H9 (cell line): ENCODE measurements around the gene NKAIN2. TPM values are rescaled to one million over a fixed set of nuclear protein-coding genes. Genes with fewer than 3 reads are reported as not detected.
A peak's percentile ranks its signal among the peaks of the same experiment; 100 is the strongest.

Source experiments
- DNase-seq: peaks from one replicate; pipeline ENCODE4 v3.0.0-alpha.2; 2017
- H2AFZ ChIP-seq: one replicate; pipeline ENCODE4 v1.6.1; 2013; ENCODE audit warnings: mild to moderate bottlenecking, low read length, control low read depth, moderate library complexity
- H2AK5ac ChIP-seq: 2 replicates; pipeline ENCODE4 v1.6.1; 2013; ENCODE audit warnings: low read length, control low read depth, mixed read lengths; ENCODE audit not compliant: insufficient read length
- H2BK120ac ChIP-seq: one replicate; pipeline ENCODE4 v1.6.1; 2013; ENCODE audit warnings: low read depth, mild to moderate bottlenecking, low read length, control low read depth, inconsistent platforms; ENCODE audit not compliant: poor library complexity, severe bottlenecking
- H2BK12ac ChIP-seq: 2 replicates; pipeline ENCODE4 v1.6.1; 2013; ENCODE audit warnings: low read length, control low read depth, mixed read lengths, low read depth; ENCODE audit not compliant: insufficient read length
- H2BK15ac ChIP-seq: 2 replicates; pipeline ENCODE4 v1.6.1; 2013; ENCODE audit warnings: low read depth, low read length, control low read depth
- H2BK20ac ChIP-seq: one replicate; pipeline ENCODE4 v1.6.1; 2013; ENCODE audit warnings: low read depth, mild to moderate bottlenecking, low read length, control low read depth, inconsistent platforms; ENCODE audit not compliant: poor library complexity, severe bottlenecking
- H2BK5ac ChIP-seq: 2 replicates; pipeline ENCODE4 v1.6.1; 2013; ENCODE audit warnings: low read length, control low read depth, mixed read lengths; ENCODE audit not compliant: insufficient read length
- H3K14ac ChIP-seq: 2 replicates; pipeline ENCODE4 v1.6.1; 2013; ENCODE audit warnings: low read length, control low read depth; ENCODE audit not compliant: insufficient read depth
- H3K18ac ChIP-seq: 2 replicates; pipeline ENCODE4 v1.6.1; 2013; ENCODE audit warnings: low read depth, mild to moderate bottlenecking, mixed read lengths, low read length, control low read depth; ENCODE audit not compliant: insufficient read length
- H3K23ac ChIP-seq: 2 replicates; pipeline ENCODE4 v1.6.1; 2013; ENCODE audit warnings: low read length, control low read depth, mixed read lengths, low read depth; ENCODE audit not compliant: insufficient read length
- H3K23me2 ChIP-seq: 2 replicates; pipeline ENCODE4 v1.6.1; 2013; ENCODE audit warnings: low read depth, mild to moderate bottlenecking, mixed read lengths, low read length, control low read depth; ENCODE audit not compliant: insufficient read length, poor library complexity, severe bottlenecking
- H3K27ac ChIP-seq: 2 replicates; pipeline ENCODE4 v1.5.1; 2013; ENCODE audit warnings: low read length, control low read depth, mixed read lengths, low read depth; ENCODE audit not compliant: insufficient read length
- H3K27me3 ChIP-seq: 2 replicates; pipeline ENCODE4 v1.6.1; 2013; ENCODE audit warnings: low read length, control low read depth, inconsistent platforms; ENCODE audit not compliant: insufficient read depth
- H3K4ac ChIP-seq: 2 replicates; pipeline ENCODE4 v1.6.1; 2013; ENCODE audit warnings: low read depth, mild to moderate bottlenecking, control low read depth, inconsistent platforms, low read length, moderate library complexity
- H3K4me1 ChIP-seq: 2 replicates; pipeline ENCODE4 v1.6.1; 2013; ENCODE audit warnings: low read length, control low read depth, inconsistent platforms; ENCODE audit not compliant: insufficient read depth
- H3K4me2 ChIP-seq: 2 replicates; pipeline ENCODE4 v1.6.1; 2013; ENCODE audit warnings: low read length, control low read depth, mixed read lengths; ENCODE audit not compliant: insufficient read length, insufficient read depth
- H3K56ac ChIP-seq: 2 replicates; pipeline ENCODE4 v1.6.1; 2013; ENCODE audit warnings: low read depth, mild to moderate bottlenecking, mixed read lengths, low read length, control low read depth; ENCODE audit not compliant: insufficient read length
- H3K79me1 ChIP-seq: 2 replicates; pipeline ENCODE4 v1.6.1; 2013; ENCODE audit warnings: low read depth, mild to moderate bottlenecking, moderate library complexity, low read length, control low read depth, inconsistent platforms; ENCODE audit not compliant: insufficient read depth, poor library complexity, severe bottlenecking
- H3K79me2 ChIP-seq: 2 replicates; pipeline ENCODE4 v1.6.1; 2013; ENCODE audit warnings: low read length, control low read depth, inconsistent platforms; ENCODE audit not compliant: insufficient read depth
- H3K9ac ChIP-seq: 2 replicates; pipeline ENCODE4 v1.6.1; 2013; ENCODE audit warnings: low read length, control low read depth, mixed read lengths; ENCODE audit not compliant: insufficient read length; ENCODE audit errors: extremely low read depth
- H3K9me3 ChIP-seq: one replicate; pipeline ENCODE4 v1.6.1; 2013; ENCODE audit warnings: low read depth, low read length, inconsistent platforms; ENCODE audit not compliant: control insufficient read depth
- H3T11ph ChIP-seq: one replicate; pipeline ENCODE4 v1.6.1; 2013; ENCODE audit warnings: mild to moderate bottlenecking, low read length, control low read depth, inconsistent platforms
- H4K20me1 ChIP-seq: one replicate; pipeline ENCODE4 v1.6.1; 2013; ENCODE audit not compliant: control insufficient read depth, insufficient read length, insufficient read depth
- H4K5ac ChIP-seq: 2 replicates; pipeline ENCODE4 v1.6.1; 2013; ENCODE audit warnings: low read depth, mild to moderate bottlenecking, mixed read lengths, low read length, control low read depth; ENCODE audit not compliant: insufficient read length
- H4K8ac ChIP-seq: replicated peaks from 2 replicates; pipeline ENCODE4 v1.6.1; 2013; ENCODE audit warnings: low read length, control low read depth, mixed read lengths, low read depth; ENCODE audit not compliant: insufficient read length
- H4K91ac ChIP-seq: 2 replicates; pipeline ENCODE4 v1.6.1; 2013; ENCODE audit warnings: low read depth, mild to moderate bottlenecking, moderate library complexity, mixed read lengths, low read length, control low read depth; ENCODE audit not compliant: insufficient read length
- H3K27ac Mint-ChIP-seq, 3 experiments: 2 replicates in 2 of 3; 3 replicates in 1 of 3; pipeline ENCODE4 v1.8.0; 2020 to 2021; ENCODE audit warnings: mixed read lengths in 3 of 3, mild to moderate bottlenecking in 1 of 3, moderate library complexity in 1 of 3
- H3K27me3 Mint-ChIP-seq: 2 replicates; pipeline ENCODE4 v1.8.0; 2021; ENCODE audit warnings: low read depth, mild to moderate bottlenecking, moderate library complexity, mixed read lengths
- H3K36me3 Mint-ChIP-seq, 3 experiments: 2 replicates in 2 of 3; 3 replicates in 1 of 3; pipeline ENCODE4 v1.8.0; 2020 to 2021; ENCODE audit warnings: low read depth in 3 of 3, mixed read lengths in 3 of 3; ENCODE audit not compliant: insufficient read depth in 1 of 3
- H3K4me1 Mint-ChIP-seq, 2 experiments: 2 replicates each; pipeline ENCODE4 v1.8.0; 2020; ENCODE audit warnings: mixed read lengths in 2 of 2
- H3K4me3 Mint-ChIP-seq, 2 experiments: 2 replicates in 1 of 2; 3 replicates in 1 of 2; pipeline ENCODE4 v1.8.0; 2020 to 2021; ENCODE audit warnings: mild to moderate bottlenecking in 2 of 2, mixed read lengths in 2 of 2, moderate library complexity in 1 of 2
- H3K9me3 Mint-ChIP-seq, 2 experiments: 2 replicates in 1 of 2; 3 replicates in 1 of 2; pipeline ENCODE4 v1.8.0; 2020; ENCODE audit warnings: mild to moderate bottlenecking in 2 of 2, mixed read lengths in 2 of 2, moderate library complexity in 1 of 2
- CTCF ChIP-seq: fragments of 200-600 bp; sonication (generic); conservative IDR thresholded peaks from 3 replicates; pipeline ENCODE4 v1.8.0; 2021; ENCODE audit warnings: antibody characterized with exemption, mild to moderate bottlenecking
- WGBS: extraction: QIAGEN DNeasy Blood & Tissue Kit; methylation state at CpG from one replicate; pipeline ENCODE4 v1.1.7; 2013; ENCODE audit warnings: missing lambda C conversion rate, low lambda C conversion rate, mixed read lengths; ENCODE audit not compliant: insufficient read length; ENCODE audit errors: extremely low coverage; 5-methylcytosine and 5-hydroxymethylcytosine counted together
- total RNA-seq: library from RNA; stranded (reverse); gene quantifications from 2 replicates; pipeline ENCODE4 v1.2.1, GENCODE V29; 2021

The NKAIN2 gene
- total RNA-seq, 1 experiment from 2014 or later = 0.17 TPM

- Histone ChIP-seq H3K23me2 (no peaks in the 10 kb centered on the region), H3K14ac (no peak overlapping the region), H3K9ac (no peak overlapping the region), H3K23ac (no peak overlapping the region), H3K79me1 (no peaks in the 10 kb centered on the region), H3K4me1 (no peaks in the 10 kb centered on the region), H2AK5ac (no peak overlapping the region), H4K20me1 (no peaks in the 10 kb centered on the region), H3K56ac (no peak overlapping the region), H4K91ac (no peak overlapping the region), H4K5ac (no peak overlapping the region), H2AFZ (no peak overlapping the region), H2BK5ac (no peak overlapping the region), H3K79me2 (no peaks in the 10 kb centered on the region), H4K8ac (no peak overlapping the region), H2BK20ac (no peak overlapping the region), H3T11ph (no peak overlapping the region), H2BK15ac (no peak overlapping the region), H3K27ac (no peak overlapping the region), H3K4ac (no peak overlapping the region), H3K18ac (no peak overlapping the region), H3K27me3 (no peaks in the 10 kb centered on the region), H2BK12ac (no peak overlapping the region), H2BK120ac (no peak overlapping the region), H3K9me3 (no peaks in the 10 kb centered on the region), H3K4me2 (no peak overlapping the region)
- H3K4me3 Mint-ChIP-seq = no peak overlapping the region
- DNase-seq = no peak
- H3K27me3 Mint-ChIP-seq = no peaks in the 10 kb centered on the region
- H3K4me1 Mint-ChIP-seq = peaks cover 2 to 12% of the 10 kb centered on the region in 2 experiments; a peak in 1 of 4 replicates
- WGBS = no CpG with 5 or more reads among the region's 5 CpGs
- no peaks in the 10 kb centered on the region for H3K36me3 Mint-ChIP-seq
- TF ChIP-seq CTCF = no peak
- H3K27ac Mint-ChIP-seq = peak overlapping the region in 1 of 3 experiments; percentile 88; a peak in 1 of 7 replicates
- H3K9me3 Mint-ChIP-seq = 0 out of 5 replicates have a peak, but pooled peaks cover 0 to 2% of the 10 kb centered on the region in 2 experiments
Measured at GRCh38 chr6:124536157-124536841, 732.6 kb downstream of the NKAIN2 start.
